Measurements from ENCODE around the gene NUBP1. TPM values are rescaled to one million over a fixed set of nuclear protein-coding genes. Genes with fewer than 3 reads are reported as not detected.
A peak's percentile ranks its signal among the peaks of the same experiment; 100 is the strongest.

The NUBP1 gene
- total RNA-seq, 1 donor from 2014 or later: 21.6 TPM

GRCh38 chr16:10728003-10728887 lies 15.4 kb upstream of the NUBP1 start:
- H3K36me3 Mint-ChIP-seq: no peaks in the 10 kb centered on the region
- H3K27ac Mint-ChIP-seq: no peak overlapping the region
- H3K4me2 ChIP-seq: no peak overlapping the region
- no peaks in the 10 kb centered on the region for H3K79me2 ChIP-seq (ENCODE audit: low read depth)
- H3K36me3 ChIP-seq: no peaks in the 10 kb centered on the region
- no peak overlapping the region for H3K4me3 Mint-ChIP-seq
- no peaks in the 10 kb centered on the region for H3K27me3 ChIP-seq
- H3K27ac ChIP-seq: no peak overlapping the region
- no peak overlapping the region for H3K9ac ChIP-seq
- no peaks in the 10 kb centered on the region for H3K4me1 ChIP-seq
- H2AFZ ChIP-seq (replicated peaks): no peak overlapping the region
- no peaks in the 10 kb centered on the region for H4K20me1 ChIP-seq (ENCODE audit: low read depth)
- no peak for DNase-seq (ENCODE audit: low spot score)
- no peaks in the 10 kb centered on the region for H3K27me3 Mint-ChIP-seq (ENCODE audit: insufficient read depth, low read depth)
- H3K9me3 ChIP-seq (ENCODE audit: low read depth): no peaks in the 10 kb centered on the region
- H3K4me3 ChIP-seq: no peak overlapping the region
- TF ChIP-seq EZH2 (IDR thresholded peaks at IDR 0.05) (no peak), CTCF (IDR thresholded peaks at IDR 0.05) (no peak), EZH2phosphoT487 (IDR thresholded peaks at IDR 0.05) (no peak)
- no peaks in the 10 kb centered on the region for H3F3A ChIP-seq (ENCODE audit: low read depth)
- peaks cover 2% of the 10 kb centered on the region for H3K9me3 Mint-ChIP-seq
- no peaks in the 10 kb centered on the region for H3K4me1 Mint-ChIP-seq

- Histone ChIP-seq H3K4me1 (no peaks in the 10 kb centered on the region), H3K27me3 (no peaks in the 10 kb centered on the region), H3K4me3 (no peak overlapping the region), H3K9me3 (ENCODE audit: low read depth) (no peaks in the 10 kb centered on the region), H3K79me2 (ENCODE audit: low read depth) (no peaks in the 10 kb centered on the region), H3F3A (ENCODE audit: low read depth) (no peaks in the 10 kb centered on the region), H2AFZ (replicated peaks) (no peak overlapping the region), H3K9ac (no peak overlapping the region), H4K20me1 (ENCODE audit: low read depth) (no peaks in the 10 kb centered on the region), H3K27ac (no peak overlapping the region), H3K36me3 (no peaks in the 10 kb centered on the region), H3K4me2 (no peak overlapping the region)
- H3K27ac Mint-ChIP-seq: no peak overlapping the region
- H3K4me3 Mint-ChIP-seq: no peak overlapping the region
- no peaks in the 10 kb centered on the region for H3K27me3 Mint-ChIP-seq (ENCODE audit: insufficient read depth, low read depth)
- no peaks in the 10 kb centered on the region for H3K36me3 Mint-ChIP-seq
- DNase-seq (ENCODE audit: low spot score): peak; percentile 16
- peaks cover 3% of the 10 kb centered on the region for H3K9me3 Mint-ChIP-seq
- H3K4me1 Mint-ChIP-seq: no peaks in the 10 kb centered on the region
- TF ChIP-seq EZH2phosphoT487 (IDR thresholded peaks at IDR 0.05) (no peak), EZH2 (IDR thresholded peaks at IDR 0.05) (no peak), CTCF (IDR thresholded peaks at IDR 0.05) (no peak)
These were observed 14.3 kb upstream of the NUBP1 start for GRCh38 chr16:10729104-10730048.

GRCh38 chr16:10731790-10732189 lies 11.9 kb upstream of the NUBP1 start:
- no peak overlapping the region for H3K4me3 ChIP-seq
- no peaks in the 10 kb centered on the region for H3K4me1 Mint-ChIP-seq
- DNase-seq (ENCODE audit: low spot score): no peak
- H2AFZ ChIP-seq (replicated peaks): no peak overlapping the region
- no peaks in the 10 kb centered on the region for H3K36me3 ChIP-seq
- no peak overlapping the region for H3K4me2 ChIP-seq
- no peaks in the 10 kb centered on the region for H3K27me3 ChIP-seq
- H3K27me3 Mint-ChIP-seq (ENCODE audit: insufficient read depth, low read depth): no peaks in the 10 kb centered on the region
- no peaks in the 10 kb centered on the region for H3K9me3 ChIP-seq (ENCODE audit: low read depth)
- no peaks in the 10 kb centered on the region for H3K36me3 Mint-ChIP-seq
- H3K27ac Mint-ChIP-seq: no peak overlapping the region
- no peak overlapping the region for H3K4me3 Mint-ChIP-seq
- TF ChIP-seq EZH2 (IDR thresholded peaks at IDR 0.05) (no peak), EZH2phosphoT487 (IDR thresholded peaks at IDR 0.05) (no peak), CTCF (IDR thresholded peaks at IDR 0.05) (no peak)
- no peaks in the 10 kb centered on the region for H3K79me2 ChIP-seq (ENCODE audit: low read depth)
- H3K9me3 Mint-ChIP-seq: peaks cover 3% of the 10 kb centered on the region
- H3K9ac ChIP-seq: no peak overlapping the region
- no peak overlapping the region for H3K27ac ChIP-seq
- H3F3A ChIP-seq (ENCODE audit: low read depth): no peaks in the 10 kb centered on the region
- no peaks in the 10 kb centered on the region for H3K4me1 ChIP-seq
- no peaks in the 10 kb centered on the region for H4K20me1 ChIP-seq (ENCODE audit: low read depth)
